Right lobe of liver (tissue), 4 donors: ENCODE results near the gene TMED6.

Experiments used
- POLR2A ChIP-seq: fragments of 450-650 bp; IDR thresholded peaks from one replicate; pipeline ENCODE4 v1.6.1; 2017; ENCODE audit warnings: antibody characterized with exemption, mild to moderate bottlenecking
- TF ChIP-seq, protein P1 (sequence below), 4 donors: fragments of 200-600 bp in 3 of 4; fragments of 450-650 bp in 1 of 4; IDR thresholded peaks; one replicate each; pipeline versions ENCODE4 v1.5.1 to v1.8.0; 2016 to 2022; ENCODE audit warnings: antibody characterized with exemption in 4 of 4, mild to moderate bottlenecking in 2 of 4
- donor health status: DM: no; HTN: no; CAD: no.
- donor health status: DM: no; HTN: no; CAD: no.
- donor health status: DM: no; HTN: yes; CAD: no.

DNA sequence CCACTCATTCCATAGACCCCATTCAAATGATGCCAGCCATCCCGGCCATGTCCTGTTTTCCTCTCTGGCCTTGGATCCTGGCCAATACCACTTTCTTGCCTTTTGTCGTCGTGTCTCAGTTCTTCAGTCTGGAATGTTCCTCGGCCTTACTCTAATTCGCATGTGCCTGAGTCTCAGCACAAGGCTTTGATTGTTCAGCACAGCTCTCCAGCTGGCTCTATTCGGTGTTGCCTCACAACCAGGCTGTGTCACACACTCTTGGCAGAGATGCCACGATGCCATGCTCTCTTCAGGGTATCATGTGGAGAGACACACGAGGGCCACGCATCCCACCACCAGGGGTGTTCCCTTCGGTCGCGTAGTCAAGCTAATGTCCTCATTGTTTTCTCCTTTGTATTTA, 42.3 kb downstream of the TMED6 start:
- TF ChIP-seq, protein P1, sequence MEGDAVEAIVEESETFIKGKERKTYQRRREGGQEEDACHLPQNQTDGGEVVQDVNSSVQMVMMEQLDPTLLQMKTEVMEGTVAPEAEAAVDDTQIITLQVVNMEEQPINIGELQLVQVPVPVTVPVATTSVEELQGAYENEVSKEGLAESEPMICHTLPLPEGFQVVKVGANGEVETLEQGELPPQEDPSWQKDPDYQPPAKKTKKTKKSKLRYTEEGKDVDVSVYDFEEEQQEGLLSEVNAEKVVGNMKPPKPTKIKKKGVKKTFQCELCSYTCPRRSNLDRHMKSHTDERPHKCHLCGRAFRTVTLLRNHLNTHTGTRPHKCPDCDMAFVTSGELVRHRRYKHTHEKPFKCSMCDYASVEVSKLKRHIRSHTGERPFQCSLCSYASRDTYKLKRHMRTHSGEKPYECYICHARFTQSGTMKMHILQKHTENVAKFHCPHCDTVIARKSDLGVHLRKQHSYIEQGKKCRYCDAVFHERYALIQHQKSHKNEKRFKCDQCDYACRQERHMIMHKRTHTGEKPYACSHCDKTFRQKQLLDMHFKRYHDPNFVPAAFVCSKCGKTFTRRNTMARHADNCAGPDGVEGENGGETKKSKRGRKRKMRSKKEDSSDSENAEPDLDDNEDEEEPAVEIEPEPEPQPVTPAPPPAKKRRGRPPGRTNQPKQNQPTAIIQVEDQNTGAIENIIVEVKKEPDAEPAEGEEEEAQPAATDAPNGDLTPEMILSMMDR (IDR thresholded peaks at IDR 0.05), result no peak
- no peak for TF ChIP-seq POLR2A
